Measurements from ENCODE around the gene FGF18.
A peak's percentile ranks its signal among the peaks of the same experiment; 100 is the strongest.

Gene FGF18

DNA sequence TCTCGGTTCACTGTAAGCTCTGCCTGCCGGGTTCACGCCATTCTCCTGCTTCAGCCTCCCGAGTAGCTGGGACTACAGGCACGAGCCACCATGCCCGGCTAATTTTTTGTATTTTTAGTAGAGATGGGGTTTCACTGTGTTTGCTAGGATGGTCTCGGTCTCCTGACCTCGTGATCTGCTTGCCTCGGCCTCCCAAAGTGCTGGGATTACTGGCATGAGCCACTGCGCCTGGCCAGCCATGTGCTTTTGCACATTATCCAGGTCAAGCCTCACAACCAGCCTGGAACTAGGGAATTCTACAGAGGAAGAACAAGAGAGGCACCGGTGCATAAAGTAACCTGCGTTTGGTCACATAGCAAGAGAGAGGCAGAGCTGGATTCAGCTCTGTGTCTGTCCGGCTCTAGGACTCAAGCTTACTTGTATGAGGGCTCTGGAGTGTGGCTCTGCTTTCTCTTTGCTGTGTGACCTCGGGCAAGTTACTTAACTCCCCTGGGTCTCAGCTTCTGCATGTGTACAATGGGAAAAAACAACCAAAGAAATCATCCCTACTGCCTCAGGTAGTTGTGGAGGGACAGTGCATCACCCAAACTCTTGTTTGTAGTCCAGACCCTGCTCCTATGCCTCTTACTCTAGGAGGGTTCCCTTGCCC, 6.3 kb downstream of the FGF18 start:
- no peak for DNase-seq

DNA sequence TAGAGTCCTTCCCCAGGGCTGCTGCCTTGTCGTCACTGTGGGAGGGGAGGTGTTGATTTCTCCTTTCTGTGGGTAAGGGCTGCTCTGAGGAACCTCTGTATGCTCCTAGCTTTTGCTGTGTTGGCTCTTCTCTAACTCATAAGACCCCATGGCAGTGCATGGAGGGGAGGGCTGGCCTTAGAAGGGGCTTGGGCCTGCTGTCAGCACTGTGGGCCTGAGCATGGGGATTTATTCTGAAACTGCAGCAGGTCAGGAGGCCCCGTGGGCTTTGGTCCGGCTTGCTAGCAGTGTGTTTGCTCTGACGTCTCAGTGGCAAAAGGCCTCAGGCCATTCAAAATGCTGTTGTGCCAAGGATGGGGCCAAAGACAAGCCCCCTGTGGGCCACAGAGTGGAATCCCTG, 6.8 kb downstream of the FGF18 start:
- no peak for DNase-seq

DNA sequence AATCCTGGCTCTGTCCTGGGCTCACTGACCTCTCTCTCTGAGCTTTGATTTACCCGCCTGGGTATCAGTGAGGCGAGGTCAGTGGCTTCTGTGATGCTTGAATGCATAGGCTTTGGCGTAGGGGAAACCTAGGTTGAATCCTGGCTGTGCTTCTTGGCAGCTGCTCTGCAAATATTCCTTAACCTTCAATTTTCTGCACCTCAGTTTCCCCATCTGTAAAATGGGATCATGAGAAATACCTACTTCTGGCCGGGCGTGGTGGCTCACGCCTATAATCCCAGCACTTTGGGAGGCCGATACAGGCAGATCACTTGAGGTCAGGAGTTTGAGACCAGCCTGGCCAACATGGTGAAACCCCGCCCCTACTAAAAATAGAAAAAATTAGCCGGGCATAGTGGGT, 7.2 kb downstream of the FGF18 start:
- DNase-seq = no peak

DNA sequence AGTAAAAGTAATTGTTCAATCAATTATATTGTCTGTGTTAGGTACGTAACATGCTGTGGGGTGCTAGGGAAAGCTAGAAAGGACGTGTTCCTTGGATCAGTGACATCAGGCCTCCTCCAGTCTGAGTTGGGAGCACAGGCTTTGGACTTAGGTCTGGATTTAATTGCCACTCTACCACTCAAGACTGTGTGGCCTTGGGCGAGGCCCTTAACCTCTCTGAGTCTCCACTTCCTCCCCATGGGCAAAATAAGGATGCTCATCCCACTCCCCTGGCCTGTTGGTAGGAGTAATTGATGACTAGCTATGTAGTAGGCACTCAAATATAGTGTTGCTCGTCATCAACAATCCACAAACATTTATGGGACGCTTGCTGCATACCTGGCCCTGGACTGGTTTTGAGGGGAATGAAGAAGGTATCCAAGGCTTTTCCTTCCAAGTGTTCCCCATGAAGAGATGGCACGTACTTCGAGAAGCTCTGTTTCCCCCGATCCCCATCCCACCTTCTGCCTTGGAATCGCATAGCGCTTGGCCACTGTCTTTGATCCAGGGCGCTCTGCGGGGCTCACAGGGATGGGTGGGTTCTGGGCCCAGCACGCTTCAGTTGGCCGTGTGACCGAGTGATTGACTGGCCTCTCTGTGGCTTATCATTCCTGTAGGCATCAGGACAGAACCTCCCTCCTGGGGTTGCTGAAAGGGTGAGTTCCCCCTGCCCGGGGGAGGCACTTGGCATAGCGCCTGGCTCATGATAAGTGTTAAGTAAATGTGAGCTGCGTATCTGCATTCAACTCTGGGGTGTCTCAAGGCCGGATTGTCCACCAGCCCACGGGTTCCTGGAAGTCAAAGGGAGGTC, 8.1 kb downstream of the FGF18 start:
- DNase-seq = no peak

DNA sequence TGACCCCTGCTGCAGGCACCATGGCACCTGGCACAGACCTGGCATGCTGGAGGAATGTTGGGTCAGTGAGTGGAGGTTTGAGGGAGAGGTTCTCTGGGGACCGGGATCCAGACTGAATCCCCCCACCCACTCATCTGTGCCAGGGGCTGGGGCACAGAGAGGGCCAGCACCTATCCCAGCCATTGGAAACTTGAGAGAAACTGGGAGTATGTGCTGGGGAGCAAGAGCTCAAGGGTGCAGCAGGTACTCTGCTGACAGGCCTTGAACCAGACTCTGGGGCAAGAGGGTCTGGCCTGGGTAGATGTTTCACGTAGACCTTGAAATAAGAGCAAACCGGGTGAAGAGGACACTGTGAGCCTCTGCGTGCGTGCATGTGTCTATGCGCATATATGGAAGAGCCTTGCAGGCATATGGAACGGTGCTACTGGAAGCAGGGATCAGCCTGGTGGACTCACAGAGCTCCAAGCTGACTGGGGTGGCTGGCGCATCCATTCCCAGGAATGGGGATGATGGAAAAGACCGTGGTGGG, 8.8 kb downstream of the FGF18 start:
- no peak for DNase-seq

DNA sequence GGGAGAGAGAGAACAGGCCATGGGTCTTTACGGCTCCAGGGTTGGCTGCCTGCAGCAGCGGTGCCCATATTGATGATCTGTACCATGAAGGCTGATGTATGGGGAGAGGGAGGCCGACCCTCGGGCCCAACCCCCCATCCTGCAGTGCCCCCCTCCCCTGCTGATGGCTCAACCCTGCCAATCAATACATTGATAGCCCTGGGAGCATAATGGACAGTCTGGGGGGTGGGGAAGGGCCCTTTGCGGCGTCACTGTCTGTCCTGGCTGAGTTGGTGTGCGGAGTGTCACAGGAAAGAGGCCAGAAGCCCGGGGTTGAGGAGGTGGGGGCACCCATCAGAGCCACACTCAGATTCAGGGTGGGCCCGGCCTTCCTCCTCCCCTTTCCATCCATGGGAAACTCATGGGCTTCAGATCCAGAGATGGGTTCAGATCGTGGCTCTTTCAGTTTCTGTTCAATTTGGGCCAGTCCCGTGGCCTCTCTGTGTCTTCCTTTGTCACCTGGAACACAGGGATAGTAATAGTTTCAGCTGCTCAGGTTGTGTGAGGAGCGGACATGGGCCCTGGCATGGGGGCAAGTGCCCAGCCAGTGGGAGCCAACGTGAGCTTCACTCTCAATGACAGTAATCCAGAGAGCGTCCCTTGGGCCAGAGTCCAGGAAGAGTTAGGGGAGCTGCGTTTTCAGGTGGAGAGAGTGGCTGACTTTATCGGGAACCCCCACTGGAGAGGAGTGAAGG, 9.5 kb downstream of the FGF18 start:
- no peak for DNase-seq

DNA sequence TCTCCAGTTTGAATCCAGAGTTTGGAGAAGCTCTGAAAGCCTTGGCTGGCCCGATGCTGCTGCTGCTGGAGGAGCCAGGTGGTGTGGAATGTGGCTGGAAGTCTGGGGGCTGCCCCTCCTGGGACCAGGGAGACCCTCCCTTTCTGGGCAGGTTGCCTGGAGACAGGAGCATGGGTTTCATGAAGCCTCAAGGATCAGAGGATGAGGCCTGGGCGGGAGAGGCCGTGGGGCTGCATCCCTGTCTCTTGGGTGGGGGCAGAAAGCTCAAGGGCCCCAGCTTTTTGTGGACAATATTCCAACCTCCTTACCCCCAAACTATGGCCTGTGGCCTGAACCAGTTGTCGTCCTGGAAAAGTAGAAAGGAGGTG, 10.1 kb downstream of the FGF18 start:
- no peak for DNase-seq

DNA sequence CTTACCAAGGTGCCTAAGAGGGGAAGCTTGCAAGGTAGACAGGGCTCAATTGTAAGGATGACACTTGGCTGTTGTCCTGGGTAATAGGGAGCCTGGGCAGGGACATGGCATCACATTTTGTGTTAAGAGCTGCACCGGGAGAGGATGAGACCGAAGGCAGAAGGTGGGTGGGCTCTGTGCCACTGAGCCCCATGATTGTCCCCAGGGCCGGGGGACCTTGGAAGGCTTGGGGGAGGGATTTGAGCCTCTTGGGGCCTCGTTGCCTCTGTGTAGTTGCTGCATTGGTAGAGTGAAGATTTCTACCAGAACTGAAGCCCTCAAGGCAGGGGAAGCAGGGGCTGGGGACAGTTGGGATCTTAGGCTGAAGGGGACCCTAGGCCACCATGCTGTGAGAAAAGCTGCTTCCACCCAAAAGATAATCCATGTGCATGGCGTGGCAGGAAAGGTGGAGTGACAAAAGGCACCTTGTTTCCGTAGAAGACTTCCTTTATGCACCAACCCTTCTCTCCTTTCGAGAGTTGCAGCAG, 11.9 kb downstream of the FGF18 start:
- DNase-seq = no peak

DNA sequence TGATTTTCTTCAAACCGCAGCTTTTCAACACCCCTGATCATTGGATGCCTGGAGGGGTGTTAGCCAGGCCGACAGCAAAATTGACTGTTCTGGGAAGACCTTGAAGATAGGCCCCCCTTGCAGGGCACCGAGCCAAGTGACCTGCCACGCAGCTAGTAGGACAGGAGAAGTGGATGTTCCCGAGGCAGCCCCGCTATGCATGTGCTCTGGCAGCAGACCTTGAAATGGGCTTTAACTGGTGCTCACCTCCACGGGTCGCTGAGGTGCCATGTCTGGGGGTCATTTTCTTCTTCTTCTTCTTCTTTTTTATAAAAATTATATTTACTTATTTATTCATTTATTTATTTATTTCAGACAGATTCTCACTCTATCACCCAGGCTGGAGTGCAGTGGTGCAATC, 12.6 kb downstream of the FGF18 start:
- DNase-seq = no peak

DNA sequence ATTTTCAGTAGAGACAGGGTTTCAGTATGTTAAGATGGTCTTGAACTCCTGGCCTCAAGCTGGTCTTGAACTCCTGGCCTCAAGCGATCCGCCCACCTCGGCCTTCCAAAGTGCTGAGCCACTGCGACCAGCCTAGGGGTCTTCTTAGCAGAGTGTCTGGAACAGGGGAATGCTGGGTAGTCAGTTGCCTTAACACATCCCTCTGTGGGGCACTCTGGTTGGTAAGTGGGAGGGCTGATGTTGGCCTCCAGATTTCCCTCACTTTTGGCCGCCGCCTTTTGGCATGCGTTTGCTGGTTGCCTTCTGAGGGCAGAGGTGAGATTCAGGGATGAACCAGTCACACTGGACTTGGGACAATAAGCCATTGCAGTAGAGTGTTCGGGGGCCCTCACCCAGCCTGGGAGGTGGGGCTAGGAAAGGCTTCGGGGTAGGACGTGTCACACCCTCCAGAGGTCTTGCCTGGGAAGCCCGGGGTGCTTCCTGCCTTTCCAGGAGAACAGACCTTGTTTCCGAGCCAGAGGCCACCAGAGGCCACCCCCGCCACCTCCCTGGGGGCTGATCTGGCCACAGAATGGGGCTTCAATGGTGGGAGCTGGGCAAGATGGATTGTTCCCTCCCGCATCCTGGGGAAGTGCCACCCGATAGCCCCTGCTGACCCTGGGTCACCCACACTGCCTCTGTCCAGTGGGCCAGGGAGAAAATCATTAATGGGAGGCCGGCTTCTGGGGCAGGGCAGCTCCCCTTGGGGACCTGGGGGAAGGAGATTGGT, 13.3 kb downstream of the FGF18 start:
- DNase-seq = no peak

DNA sequence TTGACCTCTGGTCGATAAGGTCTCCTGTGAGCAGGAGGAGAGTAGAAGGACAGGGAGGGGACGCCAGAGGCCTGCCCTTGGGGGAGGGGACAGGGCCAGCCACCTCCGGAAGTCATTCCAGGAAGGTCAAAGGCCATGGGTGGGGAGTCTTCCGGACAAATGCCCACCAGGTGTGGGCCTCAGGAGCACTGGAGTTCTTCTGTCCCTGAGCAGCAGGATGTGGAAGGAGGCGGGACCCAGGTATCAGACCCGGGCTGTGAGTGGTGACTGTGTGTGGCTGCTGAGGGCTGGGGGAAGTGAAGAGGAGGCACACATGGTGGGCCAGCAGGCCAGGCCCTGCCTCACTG, 13.9 kb downstream of the FGF18 start:
- DNase-seq = no peak

DNA sequence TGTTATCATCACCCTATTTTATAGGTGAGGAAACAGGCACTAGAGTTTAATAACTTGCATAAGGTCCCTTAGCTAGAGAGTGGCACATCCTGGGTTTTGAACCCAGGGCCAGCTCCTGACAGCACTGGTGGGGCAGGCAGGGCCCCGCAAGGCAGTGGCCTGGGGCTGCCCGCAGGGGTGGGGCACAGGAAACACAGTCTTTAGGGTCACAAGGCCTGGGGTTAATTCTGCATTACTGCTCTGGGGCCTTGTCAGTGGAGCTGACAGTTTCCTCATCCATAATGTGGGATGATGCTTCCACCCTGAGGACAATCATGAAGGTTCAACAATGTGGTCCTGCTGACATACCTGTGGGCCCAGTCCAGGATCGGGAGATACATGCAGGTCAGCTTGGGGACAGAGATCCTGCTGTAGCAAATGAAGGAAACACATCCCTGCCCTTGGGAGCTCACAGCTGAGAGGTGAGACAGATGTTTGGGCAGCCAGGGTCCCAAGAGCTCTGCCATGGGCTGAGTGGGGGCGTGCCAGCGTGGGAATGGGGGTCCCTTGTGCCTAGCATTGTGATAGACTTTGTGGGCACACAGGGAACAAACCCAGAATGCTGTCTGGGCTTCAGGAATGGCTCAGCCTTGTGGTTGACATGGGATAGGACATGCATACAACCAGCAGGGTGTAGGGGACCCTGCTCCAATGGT, 14.7 kb downstream of the FGF18 start:
- DNase-seq = no peak

DNA sequence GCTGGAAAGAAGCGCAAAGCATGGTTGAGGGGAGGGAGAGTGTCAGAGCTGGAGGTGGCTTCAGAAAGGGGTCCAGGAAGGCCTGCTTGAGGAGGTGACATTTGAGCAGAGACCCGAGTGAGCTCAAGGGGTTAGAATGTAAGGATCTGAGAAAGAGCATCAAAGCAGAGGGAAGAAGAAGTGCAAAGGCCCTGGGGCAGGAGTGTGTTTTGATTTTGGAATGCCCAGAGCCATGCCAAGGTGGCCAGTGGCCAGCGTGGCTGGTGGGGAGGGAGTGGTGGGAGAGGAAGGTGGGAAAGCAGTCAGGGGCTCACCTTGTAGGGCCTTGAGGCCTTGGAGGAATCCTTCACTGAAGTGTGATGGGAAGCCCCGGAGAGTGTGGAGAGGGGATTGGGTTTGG, 15.4 kb downstream of the FGF18 start:
- no peak for DNase-seq

DNA sequence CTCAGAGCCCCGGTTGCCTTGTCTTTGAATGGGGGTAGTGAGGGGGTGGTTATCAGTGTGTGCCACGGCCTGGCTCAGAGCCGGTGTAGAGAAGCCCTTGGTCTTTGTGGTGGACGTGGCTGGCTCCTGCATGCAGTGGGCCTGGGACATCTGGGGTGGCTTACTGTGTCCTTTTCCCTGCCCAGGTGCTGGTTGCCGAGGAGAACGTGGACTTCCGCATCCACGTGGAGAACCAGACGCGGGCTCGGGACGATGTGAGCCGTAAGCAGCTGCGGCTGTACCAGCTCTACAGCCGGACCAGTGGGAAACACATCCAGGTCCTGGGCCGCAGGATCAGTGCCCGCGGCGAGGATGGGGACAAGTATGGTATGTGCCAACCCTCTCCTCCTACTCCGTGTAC, 16.5 kb downstream of the FGF18 start:
- no peak for DNase-seq

DNA sequence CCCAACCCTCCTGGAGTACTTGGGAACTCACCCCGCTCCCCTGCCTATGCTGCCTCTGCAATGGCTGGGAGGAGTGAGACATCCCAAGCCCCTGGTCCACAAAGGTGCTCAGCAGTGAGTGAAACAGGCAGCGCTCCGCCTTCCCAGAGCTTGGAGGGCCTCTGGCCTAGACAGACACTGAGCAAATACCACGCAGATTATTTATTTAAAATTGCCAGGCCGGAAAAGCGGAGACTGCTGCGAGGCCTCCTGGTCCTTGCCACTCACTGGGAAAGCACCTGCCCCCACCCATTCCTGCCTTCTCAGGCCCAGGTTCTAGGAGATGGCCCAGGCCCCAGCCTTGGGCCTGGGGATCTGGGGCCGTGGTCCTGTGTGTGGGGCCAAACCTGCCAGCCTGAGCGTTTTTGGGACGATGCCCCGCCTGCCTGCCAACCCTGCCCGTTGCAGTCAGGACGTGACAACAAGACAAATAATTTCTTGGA, 17.4 kb downstream of the FGF18 start:
- no peak for DNase-seq

DNA sequence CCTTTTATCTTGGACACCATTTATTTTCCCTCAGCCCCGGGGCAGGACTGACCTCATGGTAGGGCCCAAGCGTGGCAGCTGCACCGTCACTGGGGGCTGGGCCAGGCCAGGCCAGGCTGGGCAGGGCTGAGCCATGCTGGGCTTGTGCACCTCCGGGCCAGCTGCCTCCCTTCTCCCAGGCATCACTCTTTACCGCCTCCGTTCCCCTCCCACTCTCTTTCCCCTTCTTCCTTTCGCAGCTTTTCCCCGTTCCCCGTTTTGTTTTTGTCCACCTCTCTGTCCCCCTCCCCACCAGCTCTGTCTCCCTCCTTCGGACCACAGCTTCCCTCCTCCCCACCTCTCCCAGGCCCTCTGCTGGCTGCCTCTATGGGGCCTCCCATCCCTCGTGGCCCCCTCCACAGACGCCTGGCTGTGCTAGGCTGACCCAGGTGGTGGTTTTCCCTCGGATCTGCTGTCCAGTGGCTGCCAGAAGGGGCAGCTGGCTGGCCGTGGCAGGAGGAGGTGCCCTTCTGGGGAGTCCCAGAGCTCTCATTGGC, 17.9 kb downstream of the FGF18 start:
- DNase-seq = no peak

DNA sequence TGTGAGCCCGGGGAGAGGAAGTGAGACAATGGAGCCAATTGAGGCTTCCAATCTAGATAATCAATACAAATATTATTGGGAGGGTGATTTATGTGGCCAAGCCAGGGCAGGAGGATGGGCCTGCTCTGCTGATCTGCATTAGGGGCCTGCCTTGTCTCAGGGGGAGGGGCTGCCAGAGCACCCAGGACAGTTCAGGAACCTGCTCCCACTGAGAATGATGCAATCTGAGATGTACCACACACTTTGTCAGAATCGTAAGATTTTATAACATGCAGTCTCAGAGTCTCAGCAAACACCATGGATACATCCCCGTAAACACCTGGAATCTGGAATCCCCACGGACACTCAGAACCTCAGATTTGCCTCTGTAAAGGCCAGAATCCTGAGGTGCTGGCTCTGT, 19.3 kb downstream of the FGF18 start:
- DNase-seq = no peak

DNA sequence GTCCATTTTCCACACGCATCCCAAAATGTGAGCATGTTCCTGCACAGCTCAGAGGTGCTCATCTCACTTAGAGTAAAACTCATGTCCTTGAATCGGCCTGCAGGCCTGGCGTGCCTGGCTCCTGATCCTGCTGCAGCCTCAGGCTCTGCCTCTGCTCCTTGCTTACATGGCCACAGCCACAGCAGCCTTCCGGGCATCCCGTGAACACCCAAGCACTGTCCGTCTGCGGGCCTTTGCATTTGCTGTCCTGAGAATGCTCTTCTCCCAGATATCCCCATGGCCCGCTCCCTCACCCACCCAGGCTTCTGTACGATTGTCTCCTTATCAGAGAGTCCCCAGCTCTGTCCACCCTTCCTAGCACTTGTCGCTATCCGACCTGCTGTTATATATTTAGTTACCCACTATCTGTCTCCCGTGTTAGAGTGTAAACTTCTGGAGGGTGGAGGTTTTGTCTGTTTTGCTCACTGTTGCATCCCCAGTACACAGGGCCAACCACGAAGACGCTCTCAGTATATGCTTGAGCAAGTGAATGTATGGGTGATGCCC, 21.9 kb downstream of the FGF18 start:
- no peak for DNase-seq

DNA sequence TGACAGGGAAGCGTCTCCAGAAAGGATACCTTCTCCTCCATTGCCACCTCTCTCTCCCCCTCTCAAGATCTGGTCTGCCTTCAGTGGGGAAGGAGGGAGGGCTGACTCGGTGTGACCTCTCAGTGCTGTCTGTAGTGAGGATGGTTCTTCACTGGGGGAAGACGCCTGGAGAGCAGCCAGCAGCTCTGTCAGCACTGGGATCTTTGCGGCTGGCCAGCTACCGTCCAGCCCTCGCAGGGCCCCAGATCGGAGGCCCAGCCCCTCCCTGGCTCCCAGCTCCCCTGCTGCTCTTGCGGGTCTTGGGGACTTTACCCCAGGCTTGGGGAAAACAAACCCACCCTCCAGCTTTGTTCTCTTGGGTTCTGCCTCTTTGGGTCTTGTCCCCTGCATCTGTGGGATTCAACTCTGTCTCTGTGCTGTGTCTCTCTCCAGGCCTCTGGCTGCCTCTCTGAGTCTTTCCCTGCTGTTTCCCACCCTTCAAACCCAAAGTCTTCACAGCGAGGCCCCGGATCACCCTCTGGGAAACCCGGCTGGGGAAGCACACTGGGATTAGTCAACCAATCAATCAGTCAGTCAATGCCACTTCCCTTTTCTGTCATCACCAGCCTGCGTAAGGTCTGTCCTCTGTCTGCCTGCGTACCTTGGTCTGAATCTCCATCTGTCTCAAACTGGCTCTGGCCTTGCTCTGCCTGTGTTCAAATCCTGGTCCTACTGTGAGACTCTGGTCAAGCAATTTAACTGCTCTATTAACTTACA, 23.0 kb downstream of the FGF18 start:
- no peak for DNase-seq

DNA sequence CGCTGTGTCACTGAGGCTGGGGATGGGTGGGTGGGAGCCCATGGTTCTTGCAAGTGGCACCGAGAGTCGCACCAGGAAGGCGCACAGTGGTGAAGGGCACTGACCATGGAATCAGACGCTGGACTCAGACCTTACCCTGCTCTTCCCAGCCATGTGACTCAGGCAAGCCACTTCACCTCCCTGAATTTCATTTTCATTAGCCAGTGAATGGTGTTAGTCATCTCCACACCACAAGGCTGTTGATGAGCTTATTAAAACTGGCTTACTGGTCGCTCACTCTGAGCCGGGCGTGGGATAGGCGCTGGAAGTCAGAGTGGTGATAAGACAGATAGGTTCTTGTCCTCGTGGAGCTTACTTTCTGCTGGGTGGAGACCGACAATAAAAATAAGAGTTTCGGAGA, 25.1 kb downstream of the FGF18 start:
- peak; percentile 38 for DNase-seq
